Esophagus (tissue), 2 donors: ENCODE measurements around the gene CNKSR1. TPM values are rescaled to one million over a fixed set of nuclear protein-coding genes. Genes with fewer than 3 reads are reported as not detected.

Experiments
- H3K27ac ChIP-seq, 2 donors: one replicate each; pipeline ENCODE4 v1.5.1; 2013; ENCODE audit warnings: low read depth in 2 of 2, mild to moderate bottlenecking in 2 of 2, inconsistent platforms in 1 of 2, low read length in 1 of 2, moderate library complexity in 1 of 2
- H3K27me3 ChIP-seq, 2 donors: one replicate each; pipeline ENCODE4 v1.6.1; 2013; ENCODE audit warnings: low read length in 2 of 2, control low read depth in 1 of 2, mild to moderate bottlenecking in 1 of 2; ENCODE audit not compliant: insufficient read depth in 2 of 2, control insufficient read depth in 1 of 2
- H3K36me3 ChIP-seq, 2 donors: one replicate each; pipeline ENCODE4 v1.6.1; 2013; ENCODE audit warnings: low read length in 1 of 2; ENCODE audit not compliant: control insufficient read depth in 2 of 2, insufficient read depth in 2 of 2
- H3K4me1 ChIP-seq, 2 donors: one replicate each; pipeline ENCODE4 v1.6.1; 2013; ENCODE audit warnings: low read length in 1 of 2; ENCODE audit not compliant: control insufficient read depth in 2 of 2, insufficient read depth in 2 of 2
- H3K4me3 ChIP-seq, 2 donors: one replicate each; pipeline ENCODE4 v1.5.1; 2013; ENCODE audit warnings: low read length in 2 of 2, mild to moderate bottlenecking in 2 of 2, low read depth in 1 of 2, moderate library complexity in 1 of 2
- H3K9me3 ChIP-seq, 2 donors: one replicate each; pipeline ENCODE4 v1.6.1; 2013; ENCODE audit warnings: mild to moderate bottlenecking in 2 of 2, low read depth in 1 of 2, low read length in 1 of 2, moderate library complexity in 1 of 2; ENCODE audit not compliant: control insufficient read depth in 2 of 2, insufficient read depth in 1 of 2
- WGBS, 2 donors: extraction: QIAGEN DNeasy Blood & Tissue Kit; methylation state at CpG; one replicate each; pipeline ENCODE4 v1.1.7; 2013; 5-methylcytosine and 5-hydroxymethylcytosine counted together
- polyA plus RNA-seq, 2 donors: library from polyadenylated mRNA; stranded (reverse); fragments of 200-250 nt; gene quantifications; one replicate each; pipeline ENCODE4 v1.2.3, GENCODE V29; 2013
- donor health status: healthy with polysubstance abuse.
- donor health status: Bipolar disorder and iron deficiency.

CNKSR1 gene
- polyA plus RNA-seq, 2 donors, result 18.7 to 31.9 TPM

DNA sequence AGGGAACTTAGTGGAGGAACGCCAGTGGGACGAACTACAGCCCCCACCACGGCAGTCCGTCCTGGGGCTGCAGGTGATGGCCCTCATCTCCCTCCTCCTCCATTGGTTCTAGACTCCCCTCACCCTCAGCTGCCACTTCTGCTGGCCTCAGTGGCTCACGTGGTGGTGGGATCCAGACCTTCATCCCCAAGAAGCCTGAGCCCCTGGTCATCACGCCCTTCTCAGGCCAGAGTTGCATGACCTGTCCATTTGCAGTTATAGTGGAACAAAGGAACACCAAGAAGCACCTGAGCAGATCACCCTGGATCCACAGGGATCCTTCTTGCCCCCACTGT lies 31.4 kb upstream of the CNKSR1 start:
- Histone ChIP-seq H3K4me3 (no peak overlapping the region), H3K36me3 (no peaks in the 10 kb centered on the region), H3K4me1 (no peaks in the 10 kb centered on the region), H3K27me3 (no peaks in the 10 kb centered on the region), H3K9me3 (no peaks in the 10 kb centered on the region), H3K27ac (no peak overlapping the region)
- 42 to 45% methylated on average over 6 of the region's 6 CpGs for WGBS, 2 donors

DNA sequence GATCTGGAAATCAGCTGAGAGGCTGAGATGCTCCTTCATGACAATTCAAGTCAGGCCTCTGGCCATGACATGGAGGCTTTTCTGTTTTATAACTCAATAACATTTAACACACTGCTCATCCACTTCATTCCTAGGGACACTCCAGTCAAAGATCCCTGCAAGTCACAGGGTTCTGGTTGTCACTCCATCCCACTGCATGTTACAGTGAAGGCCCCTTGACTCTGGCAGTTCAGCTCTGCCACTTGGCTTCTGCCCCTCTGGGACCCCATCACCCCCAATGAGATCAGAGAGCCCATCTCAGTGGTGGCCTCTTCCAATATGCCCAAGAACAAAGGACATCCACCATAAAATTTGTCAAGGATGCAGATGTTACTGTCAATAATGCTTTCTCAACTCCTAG lies 28.4 kb upstream of the CNKSR1 start:
- Histone ChIP-seq H3K4me3 (no peak overlapping the region), H3K9me3 (no peaks in the 10 kb centered on the region), H3K4me1 (no peaks in the 10 kb centered on the region), H3K27me3 (no peaks in the 10 kb centered on the region), H3K36me3 (no peaks in the 10 kb centered on the region), H3K27ac (no peak overlapping the region)

GRCh38 chr1:26153966-26154532 lies 23.2 kb upstream of the CNKSR1 start:
- peaks cover 0 to 5% of the 10 kb centered on the region in 2 donors for H3K4me1 ChIP-seq
- H3K9me3 ChIP-seq, result no peaks in the 10 kb centered on the region
- H3K36me3 ChIP-seq, result no peaks in the 10 kb centered on the region
- H3K4me3 ChIP-seq, result no peak overlapping the region
- WGBS, 2 donors, result 61 to 69% methylated on average over 5 of the region's 5 CpGs
- peaks cover 0 to 5% of the 10 kb centered on the region in 2 donors for H3K27me3 ChIP-seq
- no peak overlapping the region for H3K27ac ChIP-seq

GRCh38 chr1:26154750-26155149 lies 22.5 kb upstream of the CNKSR1 start:
- WGBS, 2 donors, result 55% methylated on average over 9 of the region's 9 CpGs
- no peak overlapping the region for H3K27ac ChIP-seq

DNA sequence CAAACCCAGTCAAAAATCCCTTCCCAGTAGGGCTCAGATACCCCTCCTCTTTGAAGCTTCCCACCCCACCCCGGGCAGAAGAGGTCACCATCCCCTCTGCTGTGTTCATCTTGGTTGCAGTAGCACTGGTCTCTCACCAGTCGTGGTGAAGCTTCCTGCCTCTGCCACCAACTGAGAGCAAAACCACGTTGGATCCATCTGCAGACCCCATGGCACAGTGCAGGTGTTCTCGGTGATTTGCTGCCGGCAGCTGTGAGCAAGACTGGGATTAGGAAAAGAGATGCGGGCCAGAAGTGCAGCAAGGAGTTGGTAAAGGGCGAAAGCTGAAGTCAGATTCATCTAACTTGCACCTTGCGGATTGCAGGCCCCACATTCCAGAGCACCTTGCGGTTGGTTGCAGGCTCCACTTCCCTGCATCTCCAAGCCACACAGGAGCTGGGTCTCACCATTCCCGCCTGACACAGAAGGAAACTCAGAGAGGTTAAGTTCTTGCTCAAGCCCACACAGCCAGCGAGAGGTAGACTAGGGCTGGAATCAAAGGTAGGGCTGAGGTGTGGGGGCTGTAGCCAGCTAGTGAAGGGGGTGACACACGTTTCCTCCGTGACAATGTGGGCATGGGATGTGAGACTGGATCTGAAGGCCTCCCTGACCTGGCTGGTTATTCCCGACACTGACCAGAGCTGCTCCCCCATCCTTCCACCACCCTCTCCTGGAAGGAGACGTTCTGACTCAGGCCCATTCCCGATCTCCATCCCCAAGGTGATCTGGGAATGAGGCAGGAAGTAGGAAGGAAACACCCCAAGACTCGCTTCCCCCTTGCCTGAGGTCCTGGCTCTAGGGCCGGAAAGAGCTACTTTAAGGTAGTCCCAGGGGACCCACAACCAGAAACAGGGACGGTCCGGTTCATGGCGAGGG lies 21.7 kb upstream of the CNKSR1 start:
- Histone ChIP-seq H3K9me3 (no peaks in the 10 kb centered on the region), H3K4me1 (peaks cover 0 to 5% of the 10 kb centered on the region in 2 donors), H3K27me3 (peaks cover 0 to 5% of the 10 kb centered on the region in 2 donors), H3K4me3 (no peak overlapping the region), H3K27ac (peak overlapping the region; percentile 3 to 11), H3K36me3 (no peaks in the 10 kb centered on the region)
- 62% methylated on average over 21 of the region's 21 CpGs for WGBS, 2 donors

More at GRCh38 chr1:26154750-26155149, 22.5 kb upstream of the CNKSR1 start:
- Histone ChIP-seq H3K4me1 (peaks cover 0 to 5% of the 10 kb centered on the region in 2 donors), H3K4me3 (no peak overlapping the region), H3K27me3 (peaks cover 0 to 5% of the 10 kb centered on the region in 2 donors), H3K9me3 (no peaks in the 10 kb centered on the region), H3K36me3 (no peaks in the 10 kb centered on the region)

- H3K36me3 ChIP-seq, result no peaks in the 10 kb centered on the region
- H3K27ac ChIP-seq, result peak overlapping the region in 1 of 2 donors; percentile 3
- peaks cover 0 to 10% of the 10 kb centered on the region in 2 donors for H3K4me1 ChIP-seq
- WGBS, 2 donors, result 27 to 36% methylated on average over 12 of the region's 12 CpGs
- H3K9me3 ChIP-seq, result no peaks in the 10 kb centered on the region
- peak overlapping the region in 1 of 2 donors; percentile 7 for H3K4me3 ChIP-seq
- peaks cover 0 to 5% of the 10 kb centered on the region in 2 donors for H3K27me3 ChIP-seq
Observed at GRCh38 chr1:26156285-26157038, 20.8 kb upstream of the CNKSR1 start.

DNA sequence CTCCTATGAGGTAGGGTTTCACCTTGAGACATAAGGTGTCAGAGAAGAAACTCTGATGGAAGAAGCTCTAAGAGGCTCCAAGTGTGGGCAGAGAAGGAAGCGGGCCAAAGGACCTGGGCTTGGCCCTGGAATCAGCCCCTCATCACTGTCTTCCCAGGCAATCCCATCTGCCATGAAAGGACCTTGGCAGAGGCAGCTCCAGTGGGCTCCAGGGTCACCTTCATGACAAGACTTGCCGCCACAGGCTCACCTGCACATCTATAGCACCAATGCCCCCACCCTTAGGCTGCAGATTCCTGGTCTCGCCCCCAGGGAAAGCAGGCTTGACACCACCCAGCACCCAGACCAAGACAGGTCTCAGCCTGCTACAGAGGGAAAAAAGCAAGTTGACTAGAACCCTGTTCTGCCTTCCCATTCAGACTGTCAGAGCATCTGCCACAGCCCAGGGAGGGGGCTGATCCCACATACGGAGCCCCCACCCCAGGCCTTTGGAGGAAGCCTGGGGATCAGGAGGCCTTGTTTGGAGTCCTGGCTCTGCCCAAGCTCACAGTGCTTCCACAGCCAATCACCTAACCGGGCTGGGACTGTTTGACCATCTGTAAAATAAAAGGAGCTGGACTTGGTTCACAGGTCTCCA lies 18.9 kb upstream of the CNKSR1 start:
- H3K4me3 ChIP-seq, result no peak overlapping the region
- WGBS, 2 donors, result 55 to 69% methylated on average over 5 of the region's 5 CpGs
- H3K27me3 ChIP-seq, result peaks cover 0 to 5% of the 10 kb centered on the region in 2 donors
- peaks cover 0 to 18% of the 10 kb centered on the region in 2 donors for H3K4me1 ChIP-seq
- no peak overlapping the region for H3K27ac ChIP-seq
- H3K9me3 ChIP-seq, result no peaks in the 10 kb centered on the region
- no peaks in the 10 kb centered on the region for H3K36me3 ChIP-seq

DNA sequence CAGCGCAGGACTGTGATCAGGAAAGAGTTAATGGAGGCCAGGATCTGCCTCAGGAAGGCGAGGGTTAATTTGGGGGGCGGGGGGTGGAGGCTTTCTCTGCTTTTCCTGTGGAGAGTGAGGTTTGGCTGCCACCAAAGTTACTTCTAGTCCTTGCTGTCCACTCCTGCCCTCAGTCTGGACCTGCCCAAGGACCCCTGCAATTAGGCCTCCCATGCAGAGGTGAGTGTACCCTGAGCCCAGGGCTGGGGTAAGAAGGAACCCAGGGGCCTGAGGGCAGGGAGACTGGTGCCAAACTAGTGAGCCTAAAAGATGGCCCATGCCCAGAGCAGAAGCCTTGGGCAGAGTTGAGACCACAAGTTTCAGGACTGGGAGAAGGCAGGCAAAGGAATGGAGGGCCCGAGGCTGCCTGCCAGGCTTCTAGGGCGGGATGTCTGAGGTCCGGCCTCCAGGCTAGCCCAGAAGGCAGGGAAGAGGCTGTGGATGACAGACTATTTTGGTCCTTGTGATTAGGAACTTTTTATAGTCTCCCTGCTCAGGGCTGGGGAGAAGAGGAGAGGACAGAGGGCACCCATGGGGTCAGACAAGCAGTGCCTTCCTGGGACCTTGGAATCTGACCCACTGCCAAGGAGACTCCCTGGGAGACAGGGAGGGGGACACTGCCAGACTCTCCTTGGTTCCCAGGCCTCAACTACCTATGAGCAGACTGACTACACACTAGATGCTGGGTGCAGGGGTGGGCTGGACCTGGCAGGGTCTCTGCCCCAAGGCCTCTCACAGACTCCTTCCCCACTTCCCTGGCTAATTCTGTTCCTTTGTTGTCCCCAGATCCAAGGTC lies 18.2 kb upstream of the CNKSR1 start, which contains the start of gene FAM110D:
FAM110D (plus strand) TSS at position 172 of the 835 bp plus-strand sequence. CDS start 2,213 bp downstream, outside the sequence.
- Histone ChIP-seq H3K36me3 (no peaks in the 10 kb centered on the region), H3K9me3 (no peaks in the 10 kb centered on the region), H3K27ac (peak within 1 kb of the TSS in 1 of 2 donors; percentile 14), H3K27me3 (peaks cover 0 to 5% of the 10 kb centered on the region in 2 donors), H3K4me3 (peak within 1 kb of the TSS; percentile 1 to 36), H3K4me1 (peaks cover 0 to 20% of the 10 kb centered on the region in 2 donors)
- WGBS, 2 donors, result 40 to 45% methylated on average over 6 of the region's 6 CpGs
